HG03095 (cell line): ENCODE data around the gene TEKT2.
A peak's percentile ranks its signal among the peaks of the same experiment; 100 is the strongest.

Source experiments
- ATAC-seq: cut with Tn5 transposase; IDR thresholded peaks from one replicate; pipeline ENCODE4 v1.9.1; 2021; ENCODE audit warnings: moderate library complexity; ENCODE audit not compliant: unreplicated experiment

TEKT2 gene

GRCh38 chr1:36087233-36088123 is 3.6 kb downstream of the TEKT2 start:
- no peak for ATAC-seq

GRCh38 chr1:36088265-36088576 is 4.3 kb downstream of the TEKT2 start:
- ATAC-seq, result peak; percentile 3

GRCh38 chr1:36088577-36089392 is 4.9 kb downstream of the TEKT2 start, which contains the start of gene ADPRS:
Gene ADPRS, plus strand, starts transcription at chr1:36088892. Its CDS starts 13 bp downstream, at chr1:36088905.
- ATAC-seq, result peak; percentile 46

- ATAC-seq, result peak; percentile 9
Observed at GRCh38 chr1:36089393-36090121, 5.7 kb downstream of the TEKT2 start.

GRCh38 chr1:36091141-36091540 is 7.2 kb downstream of the TEKT2 start:
- no peak for ATAC-seq

- ATAC-seq, result no peak
Observed at GRCh38 chr1:36091698-36092097, 7.8 kb downstream of the TEKT2 start.

GRCh38 chr1:36092166-36092797 is 8.4 kb downstream of the TEKT2 start:
- ATAC-seq, result no peak

- no peak for ATAC-seq
Observed at GRCh38 chr1:36092798-36093185, 8.9 kb downstream of the TEKT2 start.

- ATAC-seq, result no peak
Observed at GRCh38 chr1:36093226-36093625, 9.3 kb downstream of the TEKT2 start.

- ATAC-seq, result no peak
Observed at GRCh38 chr1:36093929-36094328, 10.0 kb downstream of the TEKT2 start.

GRCh38 chr1:36094621-36095061 is 10.7 kb downstream of the TEKT2 start:
- ATAC-seq, result no peak

GRCh38 chr1:36095760-36096405 is 12.0 kb downstream of the TEKT2 start:
- no peak for ATAC-seq

- ATAC-seq, result no peak
Observed at GRCh38 chr1:36096500-36097432, 12.9 kb downstream of the TEKT2 start.

GRCh38 chr1:36097693-36098585 is 14.0 kb downstream of the TEKT2 start:
- no peak for ATAC-seq

- no peak for ATAC-seq
Observed at GRCh38 chr1:36098650-36099365, 14.9 kb downstream of the TEKT2 start.

GRCh38 chr1:36099681-36100341 is 15.9 kb downstream of the TEKT2 start:
- peak; percentile 48 for ATAC-seq

GRCh38 chr1:36100376-36100775 is 16.5 kb downstream of the TEKT2 start:
- ATAC-seq, result no peak
